Astrocyte (in vitro differentiated cells and primary cell): ENCODE results near the gene IQCK. TPM values are rescaled to one million over a fixed set of nuclear protein-coding genes. Genes with fewer than 3 reads are reported as not detected.

ENCODE experiments used
- DNase-seq: peaks from one replicate; pipeline ENCODE4 v3.0.0-alpha.2; 2010; ENCODE audit warnings: low read depth
- FAIRE-seq: peaks from 2 replicates; lab custom pipeline; 2011; peaks lifted over from hg19 to GRCh38; lab: Jason Lieb, UNC
- H2AFZ ChIP-seq: 2 replicates; pipeline ENCODE4 v1.6.0; 2012; ENCODE audit warnings: low read depth, low read length, inconsistent platforms
- H3K27ac ChIP-seq: 2 replicates; pipeline ENCODE4 v1.5.1; 2011; ENCODE audit warnings: low read depth, low read length, inconsistent platforms
- H3K27me3 ChIP-seq: 2 replicates; pipeline ENCODE4 v1.6.0; 2011; ENCODE audit warnings: low read length, inconsistent platforms; ENCODE audit not compliant: insufficient read depth
- H3K36me3 ChIP-seq: 2 replicates; pipeline ENCODE4 v1.5.1; 2011; ENCODE audit warnings: low read length, inconsistent platforms; ENCODE audit not compliant: insufficient read depth
- H3K4me1 ChIP-seq: 2 replicates; pipeline ENCODE4 v1.5.1; 2011; ENCODE audit warnings: low read length, inconsistent platforms; ENCODE audit not compliant: insufficient read depth
- H3K4me2 ChIP-seq: 2 replicates; pipeline ENCODE4 v1.6.0; 2012; ENCODE audit warnings: low read length, inconsistent platforms
- H3K4me3 ChIP-seq: 2 replicates; pipeline ENCODE4 v1.5.1; 2011; ENCODE audit warnings: low read depth, mild to moderate bottlenecking, low read length, inconsistent platforms; ENCODE audit not compliant: insufficient read depth
- H3K79me2 ChIP-seq: 2 replicates; pipeline ENCODE4 v1.6.0; 2012; ENCODE audit warnings: mild to moderate bottlenecking, low read length, inconsistent platforms; ENCODE audit not compliant: insufficient read depth
- H3K9ac ChIP-seq: 2 replicates; pipeline ENCODE4 v1.6.0; 2012; ENCODE audit warnings: mild to moderate bottlenecking, low read length, inconsistent platforms
- H3K9me3 ChIP-seq: 2 replicates; pipeline ENCODE4 v1.5.1; 2012; ENCODE audit warnings: low read depth, mild to moderate bottlenecking, low read length, inconsistent platforms; ENCODE audit not compliant: insufficient read depth
- H4K20me1 ChIP-seq: 2 replicates; pipeline ENCODE4 v1.6.0; 2012; ENCODE audit warnings: low read length, inconsistent platforms; ENCODE audit not compliant: insufficient read depth
- H3K27ac Mint-ChIP-seq: one replicate; pipeline ENCODE4 v1.8.0; 2021; ENCODE audit warnings: mild to moderate bottlenecking, mixed read lengths; ENCODE audit not compliant: unreplicated experiment
- H3K27me3 Mint-ChIP-seq: one replicate; pipeline ENCODE4 v1.8.0; 2021; ENCODE audit warnings: low read depth, mixed read lengths; ENCODE audit not compliant: unreplicated experiment
- H3K36me3 Mint-ChIP-seq: one replicate; pipeline ENCODE4 v1.8.0; 2021; ENCODE audit warnings: low read depth, mixed read lengths; ENCODE audit not compliant: unreplicated experiment
- H3K4me1 Mint-ChIP-seq: one replicate; pipeline ENCODE4 v1.8.0; 2021; ENCODE audit warnings: low read depth, mixed read lengths; ENCODE audit not compliant: unreplicated experiment
- H3K4me3 Mint-ChIP-seq: one replicate; pipeline ENCODE4 v1.8.0; 2021; ENCODE audit warnings: mild to moderate bottlenecking, moderate library complexity, mixed read lengths; ENCODE audit not compliant: unreplicated experiment
- H3K9me3 Mint-ChIP-seq: one replicate; pipeline ENCODE4 v1.8.0; 2021; ENCODE audit warnings: mild to moderate bottlenecking, mixed read lengths; ENCODE audit not compliant: unreplicated experiment
- EZH2 ChIP-seq: IDR thresholded peaks from 2 replicates; pipeline ENCODE4 v1.6.1; 2012; ENCODE audit warnings: mild to moderate bottlenecking, low read length, inconsistent platforms; ENCODE audit not compliant: insufficient read depth
- total RNA-seq: library from RNA; stranded (reverse); gene quantifications from 2 replicates; pipeline ENCODE4 v1.2.1, GENCODE V29; 2021
- TF ChIP-seq, protein P1 (sequence below): IDR thresholded peaks from 2 replicates; pipeline ENCODE4 v1.5.1; 2011; ENCODE audit warnings: low read depth, mild to moderate bottlenecking, inconsistent platforms, low read length, moderate library complexity; ENCODE audit not compliant: insufficient read depth

IQCK gene
- total RNA-seq, 1 donor from 2014 or later = 5.9 TPM

DNA sequence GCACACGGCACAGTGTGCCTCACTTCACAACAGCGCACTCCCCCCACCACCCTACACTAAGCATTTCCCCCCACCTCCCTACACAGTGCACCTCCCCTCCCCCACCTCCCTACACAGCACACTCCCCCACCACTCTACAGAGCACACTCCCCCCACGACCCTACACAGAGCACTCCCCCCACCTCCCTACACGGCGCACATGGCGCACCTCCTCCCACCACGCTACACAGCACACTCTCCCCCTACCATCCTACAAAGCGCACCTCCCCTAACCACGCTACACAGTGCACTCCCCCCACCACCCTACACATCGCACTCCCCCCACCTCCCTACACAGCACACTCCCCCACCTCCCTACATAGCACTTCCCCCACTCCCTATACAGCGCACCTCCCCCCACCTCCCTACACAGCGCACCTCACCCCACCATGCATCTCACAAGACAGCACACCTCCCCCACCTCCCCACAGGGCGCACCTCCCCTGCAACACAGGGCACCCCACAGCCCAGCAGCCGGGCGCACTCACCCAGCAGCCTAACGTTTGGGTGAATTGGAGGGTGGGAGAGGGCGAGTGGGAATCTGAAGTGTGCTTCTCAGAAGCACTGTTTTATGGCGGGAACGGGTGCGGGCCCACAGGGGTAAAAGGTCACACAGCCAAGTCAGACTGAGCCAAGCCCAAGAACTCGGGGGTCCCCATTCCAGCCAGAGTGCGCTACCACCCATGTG is 10.3 kb upstream of the IQCK start:
- Mint-ChIP-seq H3K4me1 (peaks cover 24% of the 10 kb centered on the region), H3K36me3 (peaks cover 31% of the 10 kb centered on the region), H3K4me3 (no peak overlapping the region), H3K9me3 (peaks cover 3% of the 10 kb centered on the region), H3K27ac (no peak overlapping the region), H3K27me3 (no peaks in the 10 kb centered on the region)
- Histone ChIP-seq H3K9ac (no peak overlapping the region), H3K9me3 (no peaks in the 10 kb centered on the region), H2AFZ (no peak overlapping the region), H3K27me3 (no peaks in the 10 kb centered on the region), H3K4me2 (no peak overlapping the region), H3K4me1 (peaks cover 24% of the 10 kb centered on the region), H4K20me1 (peaks cover 34% of the 10 kb centered on the region), H3K4me3 (no peak overlapping the region), H3K27ac (no peak overlapping the region), H3K36me3 (peaks cover 14% of the 10 kb centered on the region), H3K79me2 (peaks cover 46% of the 10 kb centered on the region)
- no peak for DNase-seq
- no peak for TF ChIP-seq EZH2
- TF ChIP-seq, protein P1, sequence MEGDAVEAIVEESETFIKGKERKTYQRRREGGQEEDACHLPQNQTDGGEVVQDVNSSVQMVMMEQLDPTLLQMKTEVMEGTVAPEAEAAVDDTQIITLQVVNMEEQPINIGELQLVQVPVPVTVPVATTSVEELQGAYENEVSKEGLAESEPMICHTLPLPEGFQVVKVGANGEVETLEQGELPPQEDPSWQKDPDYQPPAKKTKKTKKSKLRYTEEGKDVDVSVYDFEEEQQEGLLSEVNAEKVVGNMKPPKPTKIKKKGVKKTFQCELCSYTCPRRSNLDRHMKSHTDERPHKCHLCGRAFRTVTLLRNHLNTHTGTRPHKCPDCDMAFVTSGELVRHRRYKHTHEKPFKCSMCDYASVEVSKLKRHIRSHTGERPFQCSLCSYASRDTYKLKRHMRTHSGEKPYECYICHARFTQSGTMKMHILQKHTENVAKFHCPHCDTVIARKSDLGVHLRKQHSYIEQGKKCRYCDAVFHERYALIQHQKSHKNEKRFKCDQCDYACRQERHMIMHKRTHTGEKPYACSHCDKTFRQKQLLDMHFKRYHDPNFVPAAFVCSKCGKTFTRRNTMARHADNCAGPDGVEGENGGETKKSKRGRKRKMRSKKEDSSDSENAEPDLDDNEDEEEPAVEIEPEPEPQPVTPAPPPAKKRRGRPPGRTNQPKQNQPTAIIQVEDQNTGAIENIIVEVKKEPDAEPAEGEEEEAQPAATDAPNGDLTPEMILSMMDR = no peak
- no peak for FAIRE-seq

DNA sequence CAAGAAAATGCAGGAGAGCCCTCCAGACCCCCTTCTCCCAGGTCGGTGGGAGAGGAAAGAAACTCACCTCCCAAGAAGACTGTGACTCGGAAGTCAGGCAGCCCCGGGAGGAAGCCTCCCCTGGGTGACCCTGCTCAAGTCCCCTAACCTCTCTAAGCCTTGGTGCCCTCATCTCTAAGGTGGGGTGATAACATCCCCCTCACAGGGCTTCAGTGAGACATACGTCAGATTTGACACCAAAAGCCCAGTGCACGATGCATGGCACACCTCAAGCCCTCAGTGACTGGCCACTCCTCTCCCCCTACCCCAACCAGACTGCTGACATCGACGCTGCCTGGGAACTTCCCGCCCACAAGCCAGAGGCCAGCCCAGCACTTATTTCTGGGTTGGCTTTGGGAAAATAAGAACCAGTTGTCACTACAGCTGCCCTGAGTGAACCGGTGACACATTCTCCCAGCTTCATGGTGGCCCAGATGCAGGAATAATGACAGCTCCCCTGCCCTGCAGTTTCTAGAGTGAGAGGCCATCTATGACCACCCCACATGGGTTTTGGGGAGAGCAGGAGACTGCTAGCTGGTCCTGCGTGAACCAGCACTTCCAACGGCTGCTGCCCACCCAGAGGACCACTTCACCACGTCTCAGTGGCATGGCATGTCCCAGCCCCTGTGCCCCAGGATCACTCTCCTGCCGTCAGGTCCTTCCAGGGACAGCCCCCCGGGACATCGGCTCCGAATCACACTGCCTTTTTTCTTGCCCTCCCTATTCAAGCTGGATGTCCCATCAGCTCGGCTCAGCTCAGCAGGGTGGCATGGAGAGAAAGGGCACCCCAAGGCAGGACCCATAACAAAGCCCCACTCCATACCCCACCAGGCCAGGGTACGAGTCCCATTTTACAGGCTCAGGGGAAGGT is 9.5 kb upstream of the IQCK start:
- H3K9me3 Mint-ChIP-seq = peaks cover 3% of the 10 kb centered on the region
- TF ChIP-seq, protein P1 = no peak
- no peak for TF ChIP-seq EZH2
- H3K27me3 Mint-ChIP-seq = no peaks in the 10 kb centered on the region
- H3K4me1 Mint-ChIP-seq = peaks cover 24% of the 10 kb centered on the region
- peaks cover 30% of the 10 kb centered on the region for H3K36me3 Mint-ChIP-seq
- Histone ChIP-seq H4K20me1 (peaks cover 34% of the 10 kb centered on the region), H3K4me1 (peaks cover 24% of the 10 kb centered on the region), H3K27ac (no peak overlapping the region), H3K9me3 (no peaks in the 10 kb centered on the region), H3K4me2 (no peak overlapping the region), H2AFZ (no peak overlapping the region), H3K79me2 (peaks cover 52% of the 10 kb centered on the region), H3K4me3 (no peak overlapping the region), H3K9ac (no peak overlapping the region), H3K36me3 (peaks cover 17% of the 10 kb centered on the region), H3K27me3 (no peaks in the 10 kb centered on the region)
- H3K27ac Mint-ChIP-seq = no peak overlapping the region
- DNase-seq = no peak
- no peak for FAIRE-seq
- no peak overlapping the region for H3K4me3 Mint-ChIP-seq
